HG02763 (cell line): ENCODE measurements around the gene ARHGEF16.

Experiments used
- ATAC-seq: cut with Tn5 transposase; IDR thresholded peaks from one replicate; pipeline ENCODE4 v1.9.1; 2021; ENCODE audit warnings: mild to moderate bottlenecking, moderate library complexity; ENCODE audit not compliant: unreplicated experiment

ARHGEF16 gene

GRCh38 chr1:3515272-3515671, 60.8 kb downstream of the ARHGEF16 start:
- no peak for ATAC-seq

GRCh38 chr1:3515774-3516480, 61.5 kb downstream of the ARHGEF16 start:
- no peak for ATAC-seq

GRCh38 chr1:3516481-3516869, 62.0 kb downstream of the ARHGEF16 start:
- no peak for ATAC-seq

GRCh38 chr1:3516911-3517675, 62.6 kb downstream of the ARHGEF16 start:
- no peak for ATAC-seq

GRCh38 chr1:3518256-3518655, 63.8 kb downstream of the ARHGEF16 start:
- no peak for ATAC-seq

- no peak for ATAC-seq
These were observed 64.3 kb downstream of the ARHGEF16 start for GRCh38 chr1:3518756-3519155.

- no peak for ATAC-seq
These were observed 64.9 kb downstream of the ARHGEF16 start for GRCh38 chr1:3519301-3519885.

- ATAC-seq, result no peak
These were observed 66.2 kb downstream of the ARHGEF16 start for GRCh38 chr1:3520419-3521378.

- ATAC-seq, result no peak
These were observed 67.0 kb downstream of the ARHGEF16 start for GRCh38 chr1:3521426-3521825.

- ATAC-seq, result no peak
These were observed 67.6 kb downstream of the ARHGEF16 start for GRCh38 chr1:3522112-3522511.

- ATAC-seq, result no peak
These were observed 68.2 kb downstream of the ARHGEF16 start for GRCh38 chr1:3522564-3523265.

- ATAC-seq, result no peak
These were observed 69.5 kb downstream of the ARHGEF16 start for GRCh38 chr1:3523980-3524379.

- no peak for ATAC-seq
These were observed 70.2 kb downstream of the ARHGEF16 start for GRCh38 chr1:3524556-3525203.

GRCh38 chr1:3525551-3526482, 71.4 kb downstream of the ARHGEF16 start:
- ATAC-seq, result no peak

GRCh38 chr1:3527774-3528173, 73.3 kb downstream of the ARHGEF16 start:
- ATAC-seq, result no peak

- ATAC-seq, result no peak
These were observed 74.7 kb downstream of the ARHGEF16 start for GRCh38 chr1:3529099-3529729.

GRCh38 chr1:3530086-3530925, 75.8 kb downstream of the ARHGEF16 start:
- no peak for ATAC-seq
